ENCODE data around the gene HECW1. TPM values are rescaled to one million over a fixed set of nuclear protein-coding genes. Genes with fewer than 3 reads are reported as not detected.
"Not testable (repeated sequence)": the region's sequence is repeated elsewhere in the genome, so short reads cannot be mapped to it uniquely, and the experiment has no call there.

The HECW1 gene
- under 1 TPM in 1 of 2 donors, not detected in 1; 0.24 TPM for total RNA-seq
- long read RNA-seq, donor 1 = 0 reads
- long read RNA-seq, donor 2 = 0 reads

GRCh38 chr7:43112459-43112940 is at the start of gene HECW1:
HECW1 (plus strand) TSS chr7:43112647; CDS start chr7:43243906, 131,259 bp downstream.
- no peak for DNase-seq (ENCODE audit: low spot score)
- intact Hi-C loops (cut with DNase I) = loop anchor here in 1 of 2 donors (10.0 kb wide), 1 partner anchor 168 kb away; no protein-coding TSS in a partner anchor

GRCh38 chr7:43071604-43072003 is 40.8 kb upstream of the HECW1 start:
- intact Hi-C loops (cut with DNase I) = no loop called here
- DNase-seq (ENCODE audit: low spot score) = no peak

DNA sequence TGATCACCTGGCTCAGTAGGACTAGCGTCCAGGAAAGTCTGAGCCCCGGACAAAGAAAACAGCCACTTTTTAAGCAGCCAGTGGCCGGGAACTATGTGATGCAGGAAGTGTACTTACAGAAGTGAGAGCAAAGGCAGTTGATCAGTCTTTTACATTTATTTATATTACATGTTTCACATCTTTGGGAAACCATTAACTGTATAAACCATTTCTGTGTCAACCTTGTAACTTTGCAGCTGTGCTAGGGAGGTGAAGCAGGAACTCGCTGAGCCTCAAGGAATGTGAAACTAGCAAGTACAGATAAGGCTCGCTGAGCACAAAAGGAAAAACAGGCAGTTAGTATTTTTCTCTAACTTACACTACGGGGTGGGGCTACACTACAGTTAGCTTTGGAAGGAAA is 39.9 kb upstream of the HECW1 start:
- intact Hi-C loops (cut with DNase I) = no loop called here
- DNase-seq (ENCODE audit: low spot score) = no peak

DNA sequence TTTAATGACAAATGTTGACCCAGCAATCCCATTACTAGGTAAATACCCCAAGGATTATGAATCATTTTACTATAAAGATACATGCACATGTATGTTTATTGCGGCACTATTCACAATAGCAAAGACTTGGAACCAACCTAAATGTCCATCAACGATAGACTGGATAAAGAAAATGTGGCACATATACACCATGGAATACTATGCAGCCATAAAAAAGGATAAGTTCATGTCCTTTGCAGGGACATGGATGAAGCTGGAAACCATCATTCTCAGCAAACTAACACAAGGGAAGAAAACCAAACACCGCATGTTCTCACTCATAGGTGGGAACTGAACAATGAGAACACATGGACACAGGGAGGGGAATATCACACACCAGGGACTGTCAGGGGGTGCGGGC is 38.6 kb upstream of the HECW1 start:
- DNase-seq (ENCODE audit: low spot score) = not testable (repeated sequence)
- intact Hi-C loops (cut with DNase I) = loop anchor here in 1 of 2 donors (1.0 kb wide), 1 partner anchor 25 kb away; no protein-coding TSS in a partner anchor

- intact Hi-C loops (cut with DNase I) = no loop called here
- no peak for DNase-seq (ENCODE audit: low spot score)
Measured at GRCh38 chr7:43076189-43076605, 36.2 kb upstream of the HECW1 start.

GRCh38 chr7:43076606-43077005 is 35.8 kb upstream of the HECW1 start:
- DNase-seq (ENCODE audit: low spot score) = no peak
- intact Hi-C loops (cut with DNase I) = no loop called here

DNA sequence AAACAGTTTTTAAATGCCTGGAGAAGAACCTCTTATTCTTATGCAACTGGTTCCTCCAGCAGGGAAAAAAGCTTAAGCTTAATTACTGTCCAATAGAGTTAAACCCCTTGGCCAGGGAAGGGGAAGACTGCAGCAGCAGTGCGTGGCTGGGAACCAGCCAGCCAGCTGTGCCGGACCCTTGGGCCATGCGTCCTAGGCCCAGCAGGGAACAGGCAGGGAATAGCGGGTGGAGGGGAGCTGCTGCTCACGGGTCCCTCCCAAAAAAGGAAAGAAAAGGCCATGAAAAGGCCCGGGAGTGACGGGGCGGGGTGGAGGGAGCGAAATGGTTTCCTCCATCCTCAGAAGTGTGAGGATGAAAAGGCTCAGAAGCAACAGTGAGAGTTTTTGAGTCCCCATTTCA is 35.2 kb upstream of the HECW1 start:
- DNase-seq (ENCODE audit: low spot score) = no peak
- intact Hi-C loops (cut with DNase I) = no loop called here

- intact Hi-C loops (cut with DNase I) = no loop called here
Measured at GRCh38 chr7:43077732-43078391, 34.6 kb upstream of the HECW1 start.

DNA sequence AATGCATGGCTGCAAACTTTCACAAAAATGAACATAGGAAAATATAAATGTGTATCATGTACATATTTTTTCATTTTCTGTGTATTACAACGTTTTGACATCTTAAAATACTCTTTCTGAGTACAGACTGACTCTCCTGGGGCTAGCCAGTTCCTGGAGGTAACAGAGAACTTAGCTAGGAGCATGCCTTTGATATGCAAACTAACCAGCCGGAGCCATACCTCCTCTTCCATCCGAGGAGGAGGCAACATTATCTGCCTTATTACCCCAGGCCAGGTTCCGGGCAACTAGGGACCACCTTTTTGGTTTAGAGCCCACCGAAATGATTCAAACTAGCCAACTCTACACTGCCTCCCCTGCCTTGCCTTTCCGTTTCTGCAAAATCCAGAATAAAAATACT is 33.7 kb upstream of the HECW1 start:
- intact Hi-C loops (cut with DNase I) = no loop called here
- no peak for DNase-seq (ENCODE audit: low spot score)

More at GRCh38 chr7:43077732-43078391, 34.6 kb upstream of the HECW1 start:
- DNase-seq (ENCODE audit: low spot score) = no peak

- no peak for DNase-seq (ENCODE audit: low spot score)
- intact Hi-C loops (cut with DNase I) = no loop called here
Measured at GRCh38 chr7:43081603-43082002, 30.8 kb upstream of the HECW1 start.

GRCh38 chr7:43083106-43083505 is 29.3 kb upstream of the HECW1 start:
- intact Hi-C loops (cut with DNase I) = no loop called here
- no peak for DNase-seq (ENCODE audit: low spot score)

DNA sequence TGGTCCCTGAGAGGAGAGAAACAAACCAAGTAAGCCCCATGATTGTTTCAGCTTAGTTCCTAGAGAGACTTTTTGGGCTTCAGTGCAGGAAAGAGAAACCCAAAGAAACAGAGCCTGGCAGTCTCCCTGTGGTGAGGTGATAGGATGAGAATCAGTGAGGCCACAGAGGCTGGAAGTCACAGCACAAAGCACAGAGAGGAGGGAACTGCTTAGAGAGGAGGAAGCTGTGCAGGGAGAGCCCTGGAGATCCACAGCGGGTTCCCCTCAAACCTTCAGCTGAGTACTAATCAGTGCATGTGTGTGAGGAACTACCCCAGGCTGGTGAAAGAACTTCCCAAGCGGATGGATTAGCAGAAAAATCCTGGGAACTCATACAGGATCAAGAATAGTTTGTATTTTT is 27.4 kb upstream of the HECW1 start:
- intact Hi-C loops (cut with DNase I) = no loop called here
- DNase-seq (ENCODE audit: low spot score) = no peak

DNA sequence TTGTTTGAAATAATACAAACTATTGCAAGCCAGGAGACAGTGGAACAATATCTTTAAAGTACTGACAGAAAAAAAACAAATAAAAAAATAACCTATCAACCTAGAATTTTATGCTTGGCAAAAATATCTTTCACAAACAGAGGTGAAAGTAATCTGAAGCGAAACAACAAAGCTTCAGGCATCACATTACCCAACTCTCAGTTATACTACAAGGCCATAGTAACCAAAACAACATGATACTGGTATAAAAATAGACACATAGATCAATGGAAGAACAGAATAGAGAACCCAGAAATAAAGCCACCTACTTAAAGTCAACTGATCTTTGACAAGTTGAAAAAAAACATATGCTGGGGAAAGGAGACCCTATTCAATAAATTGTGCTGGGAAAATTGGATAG is 26.5 kb upstream of the HECW1 start:
- intact Hi-C loops (cut with DNase I) = no loop called here

DNA sequence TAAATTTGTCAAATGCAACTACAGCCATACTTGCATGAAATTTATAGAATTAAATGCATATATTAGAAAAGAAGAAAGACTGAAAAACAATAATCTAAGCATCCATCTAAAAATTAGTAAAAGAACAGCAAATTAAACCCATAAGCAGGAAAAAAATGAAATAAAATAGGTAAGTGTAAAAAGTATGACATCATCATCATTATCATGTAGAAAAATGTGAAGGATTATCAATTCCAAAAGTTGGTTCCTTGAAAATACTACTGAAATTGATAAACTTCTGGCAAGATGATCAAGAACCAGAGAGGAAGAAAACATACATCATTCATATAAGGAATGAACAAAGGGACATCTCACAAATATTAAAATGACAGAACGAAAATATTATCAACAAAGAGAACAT is 19.6 kb upstream of the HECW1 start:
- DNase-seq (ENCODE audit: low spot score) = no peak
- intact Hi-C loops (cut with DNase I) = no loop called here

More for the DNA sequence above, 26.5 kb upstream of the HECW1 start:
- no peak for DNase-seq (ENCODE audit: low spot score)

GRCh38 chr7:43096875-43097274 is 15.6 kb upstream of the HECW1 start:
- no peak for DNase-seq (ENCODE audit: low spot score)
- intact Hi-C loops (cut with DNase I) = no loop called here

GRCh38 chr7:43099750-43100149 is 12.7 kb upstream of the HECW1 start:
- intact Hi-C loops (cut with DNase I) = loop anchor here in 1 of 2 donors (1.0 kb wide), 1 partner anchor 26 kb away; no protein-coding TSS in a partner anchor
- no peak for DNase-seq (ENCODE audit: low spot score)

- intact Hi-C loops (cut with DNase I) = no loop called here
Measured at GRCh38 chr7:43104874-43105520, 7.5 kb upstream of the HECW1 start.

DNA sequence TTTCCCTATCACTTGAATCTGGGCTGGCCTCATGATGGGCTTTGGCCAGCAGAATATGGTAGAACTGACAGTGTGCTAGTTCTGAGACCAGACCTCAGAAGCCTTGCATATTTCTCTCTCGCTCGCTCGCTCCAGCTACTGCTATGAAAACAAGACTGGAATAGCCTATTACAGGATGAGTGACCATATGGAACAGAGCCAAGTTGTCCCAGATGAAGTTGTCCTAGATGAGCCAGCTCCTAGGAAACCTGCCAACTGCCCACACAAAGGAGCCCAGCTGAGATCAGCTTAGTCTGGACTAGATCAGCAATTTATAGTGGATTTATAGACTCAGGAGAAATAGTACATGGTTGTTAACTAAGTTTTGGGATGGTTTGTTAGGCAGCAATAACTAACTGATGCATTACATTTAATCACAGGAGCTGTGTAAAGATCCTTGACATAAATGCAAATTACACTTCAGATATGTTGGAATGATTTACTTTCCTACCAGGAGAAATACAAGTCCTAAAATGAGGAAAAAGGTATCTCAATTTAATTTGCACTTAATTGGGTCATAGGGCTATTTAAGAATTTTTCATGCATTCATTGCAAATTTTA is 6.8 kb upstream of the HECW1 start:
- no peak for DNase-seq (ENCODE audit: low spot score)
- intact Hi-C loops (cut with DNase I) = no loop called here

More at GRCh38 chr7:43104874-43105520, 7.5 kb upstream of the HECW1 start:
- DNase-seq (ENCODE audit: low spot score) = no peak

- intact Hi-C loops (cut with DNase I) = no loop called here
- DNase-seq (ENCODE audit: low spot score) = peak; percentile 88
Measured at GRCh38 chr7:43108255-43109011, 4.0 kb upstream of the HECW1 start.
